GM21619 (cell line): Measurements from ENCODE around the gene HDAC5.

Experiments used
- ATAC-seq: cut with Tn5 transposase; IDR thresholded peaks from one replicate; pipeline ENCODE4 v1.9.1; 2021; ENCODE audit not compliant: unreplicated experiment

Gene HDAC5

GRCh38 chr17:44091200-44091997 lies 32.0 kb downstream of the HDAC5 start:
- ATAC-seq, result no peak

GRCh38 chr17:44088254-44088653 lies 35.2 kb downstream of the HDAC5 start:
- ATAC-seq, result no peak

- no peak for ATAC-seq
Observed at GRCh38 chr17:44087319-44087718, 36.1 kb downstream of the HDAC5 start.

GRCh38 chr17:44086364-44087311 lies 36.8 kb downstream of the HDAC5 start:
- no peak for ATAC-seq

- ATAC-seq, result no peak
Observed at GRCh38 chr17:44085908-44086307, 37.5 kb downstream of the HDAC5 start.

- no peak for ATAC-seq
Observed at GRCh38 chr17:44084921-44085320, 38.5 kb downstream of the HDAC5 start.

GRCh38 chr17:44084131-44084538 lies 39.3 kb downstream of the HDAC5 start:
- no peak for ATAC-seq

GRCh38 chr17:44083250-44083849 lies 40.1 kb downstream of the HDAC5 start:
- ATAC-seq, result no peak

GRCh38 chr17:44082256-44082927 lies 41.0 kb downstream of the HDAC5 start:
- no peak for ATAC-seq

- ATAC-seq, result no peak
Observed at GRCh38 chr17:44081681-44082080, 41.8 kb downstream of the HDAC5 start.

- no peak for ATAC-seq
Observed at GRCh38 chr17:44079877-44080821, 43.3 kb downstream of the HDAC5 start.

- no peak for ATAC-seq
Observed at GRCh38 chr17:44078412-44078811, 45.0 kb downstream of the HDAC5 start.

- ATAC-seq, result no peak
Observed at GRCh38 chr17:44077595-44077909, 45.9 kb downstream of the HDAC5 start.

GRCh38 chr17:44076716-44077594 lies 46.5 kb downstream of the HDAC5 start:
- no peak for ATAC-seq

- ATAC-seq, result no peak
Observed at GRCh38 chr17:44075598-44076293, 47.7 kb downstream of the HDAC5 start.

GRCh38 chr17:44074911-44075285 lies 48.5 kb downstream of the HDAC5 start:
- ATAC-seq, result no peak

GRCh38 chr17:44074231-44074910 lies 49.1 kb downstream of the HDAC5 start:
- no peak for ATAC-seq

- no peak for ATAC-seq
Observed at GRCh38 chr17:44071772-44072171, 51.7 kb downstream of the HDAC5 start.
